Fibroblast of lung (primary cell): Measurements from ENCODE around the gene GATA5. TPM values are rescaled to one million over a fixed set of nuclear protein-coding genes. Genes with fewer than 3 reads are reported as not detected.

Source experiments
- DNase-seq, 2 donors: peaks; one replicate each; pipeline versions ENCODE4 v3.0.0 to v3.0.0-alpha.2; 2010; ENCODE audit warnings: low read depth in 2 of 2
- H2AFZ ChIP-seq: 2 replicates; pipeline ENCODE4 v1.5.1; 2012; ENCODE audit warnings: low read length, control low read depth, inconsistent platforms
- H3K27ac ChIP-seq: 2 replicates; pipeline ENCODE4 v1.5.1; 2011; ENCODE audit warnings: low read length, control low read depth; ENCODE audit not compliant: insufficient read depth
- H3K27me3 ChIP-seq: 2 replicates; pipeline ENCODE4 v1.5.1; 2011; ENCODE audit warnings: mild to moderate bottlenecking, low read length; ENCODE audit not compliant: control insufficient read depth, insufficient read depth
- H3K36me3 ChIP-seq: 2 replicates; pipeline ENCODE4 v1.5.1; 2011; ENCODE audit warnings: low read length; ENCODE audit not compliant: control insufficient read depth, insufficient read depth
- H3K4me1 ChIP-seq: 2 replicates; pipeline ENCODE4 v1.5.1; 2011; ENCODE audit warnings: low read length; ENCODE audit not compliant: control insufficient read depth, insufficient read depth; ENCODE audit errors: extremely low read depth
- H3K4me2 ChIP-seq: 2 replicates; pipeline ENCODE4 v1.5.1; 2011; ENCODE audit warnings: low read length, control low read depth; ENCODE audit not compliant: insufficient read depth; ENCODE audit errors: extremely low read depth
- H3K4me3 ChIP-seq, 4 experiments: fragments of 200-600 bp in 1 of 4; sonication (generic) in 1 of 4; replicated peaks in 1 of 4; 2 replicates each; pipeline ENCODE4 v1.5.1; 2011 to 2016; ENCODE audit warnings: low read length in 4 of 4, low read depth in 3 of 4, mild to moderate bottlenecking in 3 of 4, control low read depth in 2 of 4, inconsistent platforms in 1 of 4, mixed read lengths in 1 of 4; ENCODE audit not compliant: insufficient read depth in 1 of 4; ENCODE audit errors: control extremely low read depth in 1 of 4
- H3K79me2 ChIP-seq: 2 replicates; pipeline ENCODE4 v1.5.1; 2012; ENCODE audit warnings: mild to moderate bottlenecking, low read length, inconsistent platforms; ENCODE audit not compliant: control insufficient read depth, insufficient read depth
- H3K9ac ChIP-seq: 2 replicates; pipeline ENCODE4 v1.5.1; 2011; ENCODE audit warnings: mild to moderate bottlenecking, low read length, control low read depth; ENCODE audit not compliant: insufficient read depth
- H3K9me3 ChIP-seq: 2 replicates; pipeline ENCODE4 v1.5.1; 2012; ENCODE audit warnings: low read depth, low read length; ENCODE audit not compliant: control insufficient read depth, insufficient read depth
- H4K20me1 ChIP-seq: 2 replicates; pipeline ENCODE4 v1.5.1; 2011; ENCODE audit warnings: low read length; ENCODE audit not compliant: control insufficient read depth, insufficient read depth; ENCODE audit errors: extremely low read depth
- CTCF ChIP-seq, 2 donors: IDR thresholded peaks in 1 of 2; conservative IDR thresholded peaks in 1 of 2; 1 replicate in 1 of 2; 2 replicates in 1 of 2; pipeline ENCODE4 v1.5.1; 2011 to 2012; ENCODE audit warnings: low read length in 2 of 2, control low read depth in 1 of 2, inconsistent platforms in 1 of 2, low read depth in 1 of 2, mild to moderate bottlenecking in 1 of 2
- EZH2 ChIP-seq: IDR thresholded peaks from 2 replicates; pipeline ENCODE4 v1.5.1; 2012; ENCODE audit warnings: low read length, control low read depth, mild to moderate bottlenecking; ENCODE audit errors: missing control alignments
- polyA plus RNA-seq, 2 donors: library from polyadenylated mRNA; depleted of rRNA in 1 of 2; stranded (reverse) in 1 of 2; unstranded in 1 of 2; fragments of >200 nt; gene quantifications; 2 replicates each; pipeline ENCODE4 v1.2.1, GENCODE V29; 2011 to 2012; ENCODE audit warnings: missing spikeins in 1 of 2
- total RNA-seq: library from RNA; depleted of rRNA; stranded (reverse); fragments of >200 nt; gene quantifications from 2 replicates; pipeline ENCODE4 v1.2.1, GENCODE V29; 2014

GATA5 gene
- total and polyA plus RNA-seq, 2 donors (not counting 1 experiment from before 2014, with no cell fraction given) = 0.02 to 0.83 TPM

GRCh38 chr20:62475027-62475771, 596 bp downstream of the GATA5 start:
- no peaks in the 10 kb centered on the region for H3K79me2 ChIP-seq
- no peaks in the 10 kb centered on the region for H3K36me3 ChIP-seq
- H3K27ac ChIP-seq = no peak overlapping the region
- TF ChIP-seq CTCF (conservative IDR thresholded peaks at IDR 0.05 in 1 of 2, IDR thresholded peaks at IDR 0.05 in 1 of 2; ENCODE audit: low read depth in 1 of 2, low read length in 2 of 2) (no peak), EZH2 (peak; percentile 94)
- DNase-seq = no peak
- no peaks in the 10 kb centered on the region for H3K4me1 ChIP-seq
- H3K27me3 ChIP-seq = peaks cover 18% of the 10 kb centered on the region
- no peaks in the 10 kb centered on the region for H3K9me3 ChIP-seq
- no peak overlapping the region for H3K9ac ChIP-seq
- peak overlapping the region in 1 of 4 experiments; percentile 28 for H3K4me3 ChIP-seq
- H2AFZ ChIP-seq = no peak overlapping the region
- H4K20me1 ChIP-seq = no peaks in the 10 kb centered on the region
- H3K4me2 ChIP-seq = no peak overlapping the region

GRCh38 chr20:62474604-62475026, 1.2 kb downstream of the GATA5 start:
- TF ChIP-seq CTCF (conservative IDR thresholded peaks at IDR 0.05 in 1 of 2, IDR thresholded peaks at IDR 0.05 in 1 of 2; ENCODE audit: low read depth in 1 of 2, low read length in 2 of 2) = no peak
- no peak for TF ChIP-seq EZH2
- Histone ChIP-seq H3K4me3 (peak overlapping the region in 1 of 4 experiments; percentile 27), H3K27me3 (peaks cover 18% of the 10 kb centered on the region), H3K4me2 (no peak overlapping the region), H3K27ac (no peak overlapping the region), H3K4me1 (no peaks in the 10 kb centered on the region), H3K9ac (no peak overlapping the region), H3K36me3 (no peaks in the 10 kb centered on the region), H4K20me1 (no peaks in the 10 kb centered on the region), H2AFZ (no peak overlapping the region), H3K9me3 (no peaks in the 10 kb centered on the region), H3K79me2 (no peaks in the 10 kb centered on the region)
- peak in 1 of 2 donors; percentile 6 for DNase-seq

- no peaks in the 10 kb centered on the region for H4K20me1 ChIP-seq
- H3K4me1 ChIP-seq = no peaks in the 10 kb centered on the region
- H3K79me2 ChIP-seq = no peaks in the 10 kb centered on the region
- no peak overlapping the region for H3K9ac ChIP-seq
- no peak overlapping the region for H3K4me2 ChIP-seq
- peaks cover 18% of the 10 kb centered on the region for H3K27me3 ChIP-seq
- H3K36me3 ChIP-seq = no peaks in the 10 kb centered on the region
- peak overlapping the region in 1 of 4 experiments; percentile 27 for H3K4me3 ChIP-seq
- no peak overlapping the region for H2AFZ ChIP-seq
- H3K27ac ChIP-seq = no peak overlapping the region
- DNase-seq = no peak
- TF ChIP-seq CTCF (conservative IDR thresholded peaks at IDR 0.05 in 1 of 2, IDR thresholded peaks at IDR 0.05 in 1 of 2; ENCODE audit: low read depth in 1 of 2, low read length in 2 of 2) (no peak), EZH2 (no peak)
- H3K9me3 ChIP-seq = no peaks in the 10 kb centered on the region
Measured at GRCh38 chr20:62473717-62474603, 1.8 kb downstream of the GATA5 start.
